SK-N-SH treated with all-trans-retinoic acid at 6 μM for 48 hours (cell line): ENCODE measurements around the gene ADI1.
A peak's percentile ranks its signal among the peaks of the same experiment; 100 is the strongest.

Experiments used
- ATAC-seq: fragments of 200-7000 bp; cut with Tn5 transposase; 3 replicates; pipeline ENCODE4 v1.9.1; 2020; ENCODE audit warnings: mild to moderate bottlenecking, moderate library complexity
- ARNTL ChIP-seq: fragments of 450-650 bp; formaldehyde crosslinking; IDR thresholded peaks from 2 replicates; pipeline ENCODE4 v1.5.0; 2020; ENCODE audit warnings: low read depth, mild to moderate bottlenecking, moderate library complexity, borderline replicate concordance
- BACH2 ChIP-seq: fragments of 250-450 bp; sonication (Bioruptor Pico); IDR thresholded peaks from 2 replicates; pipeline ENCODE4 v1.9.0; 2021; ENCODE audit warnings: mild to moderate bottlenecking, borderline replicate concordance
- CSDC2 ChIP-seq: fragments of 250-450 bp; sonication (Bioruptor Pico); IDR thresholded peaks from 2 replicates; pipeline ENCODE4 v1.5.0; 2020; ENCODE audit warnings: mild to moderate bottlenecking, moderate library complexity
- ESRRG ChIP-seq: fragments of 250-450 bp; sonication (Bioruptor Pico); IDR thresholded peaks from 2 replicates; pipeline ENCODE4 v1.6.1; 2021; ENCODE audit warnings: mild to moderate bottlenecking
- GLIS3 ChIP-seq: fragments of 250-450 bp; sonication (Bioruptor Pico); IDR thresholded peaks from 2 replicates; pipeline ENCODE4 v1.5.0; 2020; ENCODE audit warnings: mild to moderate bottlenecking, moderate library complexity
- OSR1 ChIP-seq: fragments of 250-450 bp; sonication (Bioruptor Pico); IDR thresholded peaks from 2 replicates; pipeline ENCODE4 v1.8.0; 2022; ENCODE audit warnings: moderate library complexity, mild to moderate bottlenecking, inconsistent platforms
- POU6F1 ChIP-seq: fragments of 250-450 bp; sonication (Bioruptor Pico); IDR thresholded peaks from 2 replicates; pipeline ENCODE4 v1.8.0; 2021; ENCODE audit warnings: low read depth, mild to moderate bottlenecking, moderate library complexity, borderline replicate concordance
- RARB ChIP-seq: fragments of 250-450 bp; sonication (Bioruptor Pico); IDR thresholded peaks from 2 replicates; pipeline ENCODE4 v1.8.0; 2021; ENCODE audit warnings: mild to moderate bottlenecking, moderate library complexity
- SNAI2 ChIP-seq: fragments of 250-450 bp; sonication (Bioruptor Pico); IDR thresholded peaks from 2 replicates; pipeline ENCODE4 v1.5.0; 2020; ENCODE audit warnings: mild to moderate bottlenecking, moderate library complexity
- TOX ChIP-seq: fragments of 250-450 bp; sonication (Bioruptor Pico); IDR thresholded peaks from 2 replicates; pipeline ENCODE4 v1.8.0; 2021; ENCODE audit warnings: mild to moderate bottlenecking, moderate library complexity, borderline replicate concordance
- TSHZ2 ChIP-seq: fragments of 250-450 bp; sonication (Bioruptor Pico); IDR thresholded peaks from 2 replicates; pipeline ENCODE4 v1.5.0; 2020; ENCODE audit warnings: mild to moderate bottlenecking, moderate library complexity
- ZC3H10 ChIP-seq: fragments of 250-450 bp; sonication (Bioruptor Pico); IDR thresholded peaks from 2 replicates; pipeline ENCODE4 v1.5.1; 2021; ENCODE audit warnings: mild to moderate bottlenecking, moderate library complexity
- ZFP3 ChIP-seq: fragments of 250-450 bp; sonication (Bioruptor Pico); IDR thresholded peaks from 2 replicates; pipeline ENCODE4 v1.5.0; 2020; ENCODE audit warnings: mild to moderate bottlenecking, moderate library complexity
- ZFP30 ChIP-seq: fragments of 450-650 bp; formaldehyde crosslinking; IDR thresholded peaks from 2 replicates; pipeline ENCODE4 v1.5.0; 2022; ENCODE audit warnings: mild to moderate bottlenecking, moderate library complexity
- ZNF565 ChIP-seq: fragments of 450-650 bp; formaldehyde crosslinking; conservative IDR thresholded peaks from 2 replicates; pipeline ENCODE4 v1.5.0; 2020; ENCODE audit warnings: low read depth, mild to moderate bottlenecking, moderate library complexity
- ZNF70 ChIP-seq: fragments of 450-650 bp; formaldehyde crosslinking; IDR thresholded peaks from 2 replicates; pipeline ENCODE4 v1.5.0; 2020; ENCODE audit warnings: mild to moderate bottlenecking, moderate library complexity
- ZNF8 ChIP-seq: fragments of 450-650 bp; formaldehyde crosslinking; IDR thresholded peaks from 2 replicates; pipeline ENCODE4 v1.5.0; 2020; ENCODE audit warnings: mild to moderate bottlenecking, moderate library complexity
- TF ChIP-seq, protein P1 (sequence below): fragments of 250-450 bp; sonication (Bioruptor Pico); IDR thresholded peaks from 2 replicates; pipeline ENCODE4 v1.5.1; 2021; ENCODE audit warnings: mild to moderate bottlenecking, moderate library complexity
- TF ChIP-seq, protein P2 (sequence below): fragments of 250-450 bp; sonication (Bioruptor Pico); IDR thresholded peaks from 2 replicates; pipeline ENCODE4 v1.5.1; 2020; ENCODE audit warnings: low read depth, mild to moderate bottlenecking, moderate library complexity
- TF ChIP-seq, protein P3 (sequence below): fragments of 250-450 bp; sonication (Bioruptor Pico); IDR thresholded peaks from 2 replicates; pipeline ENCODE4 v1.8.0; 2020; ENCODE audit warnings: mild to moderate bottlenecking, moderate library complexity, borderline replicate concordance

ADI1 gene

GRCh38 chr2:3558205-3559014, 39.1 kb upstream of the ADI1 start, which contains the start of gene RNASEH1:
RNASEH1 (minus strand) TSS chr2:3558333; CDS start chr2:3558260, 73 bp downstream.
- ATAC-seq: peak; percentile 99
- TF ChIP-seq ZNF70 (CRISPR knock-in tag): 0 out of 2 replicates have a peak, but pooled peaks have one; percentile 21
- TF ChIP-seq ZNF8 (CRISPR knock-in tag): peak; percentile 40; the same call in 1 of the 2 replicates
- peak; percentile 89 for TF ChIP-seq CSDC2 (CRISPR knock-in tag)
- TF ChIP-seq SNAI2 (CRISPR knock-in tag): 0 out of 2 replicates have a peak, but pooled peaks have one; percentile 35
- TF ChIP-seq, protein P1, sequence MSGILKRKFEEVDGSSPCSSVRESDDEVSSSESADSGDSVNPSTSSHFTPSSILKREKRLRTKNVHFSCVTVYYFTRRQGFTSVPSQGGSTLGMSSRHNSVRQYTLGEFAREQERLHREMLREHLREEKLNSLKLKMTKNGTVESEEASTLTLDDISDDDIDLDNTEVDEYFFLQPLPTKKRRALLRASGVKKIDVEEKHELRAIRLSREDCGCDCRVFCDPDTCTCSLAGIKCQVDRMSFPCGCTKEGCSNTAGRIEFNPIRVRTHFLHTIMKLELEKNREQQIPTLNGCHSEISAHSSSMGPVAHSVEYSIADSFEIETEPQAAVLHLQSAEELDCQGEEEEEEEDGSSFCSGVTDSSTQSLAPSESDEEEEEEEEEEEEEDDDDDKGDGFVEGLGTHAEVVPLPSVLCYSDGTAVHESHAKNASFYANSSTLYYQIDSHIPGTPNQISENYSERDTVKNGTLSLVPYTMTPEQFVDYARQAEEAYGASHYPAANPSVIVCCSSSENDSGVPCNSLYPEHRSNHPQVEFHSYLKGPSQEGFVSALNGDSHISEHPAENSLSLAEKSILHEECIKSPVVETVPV (CRISPR knock-in tag): peak; percentile 68; the same call in 1 of the 2 replicates
- TF ChIP-seq ESRRG (CRISPR knock-in tag): no peak
- TF ChIP-seq ZFP3 (CRISPR knock-in tag): peak; percentile 72; the same call in 1 of the 2 replicates
- TF ChIP-seq, protein P2, sequence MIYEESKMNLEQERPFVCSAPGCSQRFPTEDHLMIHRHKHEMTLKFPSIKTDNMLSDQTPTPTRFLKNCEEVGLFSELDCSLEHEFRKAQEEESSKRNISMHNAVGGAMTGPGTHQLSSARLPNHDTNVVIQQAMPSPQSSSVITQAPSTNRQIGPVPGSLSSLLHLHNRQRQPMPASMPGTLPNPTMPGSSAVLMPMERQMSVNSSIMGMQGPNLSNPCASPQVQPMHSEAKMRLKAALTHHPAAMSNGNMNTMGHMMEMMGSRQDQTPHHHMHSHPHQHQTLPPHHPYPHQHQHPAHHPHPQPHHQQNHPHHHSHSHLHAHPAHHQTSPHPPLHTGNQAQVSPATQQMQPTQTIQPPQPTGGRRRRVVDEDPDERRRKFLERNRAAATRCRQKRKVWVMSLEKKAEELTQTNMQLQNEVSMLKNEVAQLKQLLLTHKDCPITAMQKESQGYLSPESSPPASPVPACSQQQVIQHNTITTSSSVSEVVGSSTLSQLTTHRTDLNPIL (CRISPR knock-in tag): no peak
- peak; percentile 54; the same call in 1 of the 2 replicates for TF ChIP-seq ARNTL (CRISPR knock-in tag)
- 0 out of 2 replicates have a peak, but pooled peaks have one; percentile 27 for TF ChIP-seq ZNF565 (CRISPR knock-in tag)
- no peak for TF ChIP-seq TOX (CRISPR knock-in tag)
- TF ChIP-seq, protein P3, sequence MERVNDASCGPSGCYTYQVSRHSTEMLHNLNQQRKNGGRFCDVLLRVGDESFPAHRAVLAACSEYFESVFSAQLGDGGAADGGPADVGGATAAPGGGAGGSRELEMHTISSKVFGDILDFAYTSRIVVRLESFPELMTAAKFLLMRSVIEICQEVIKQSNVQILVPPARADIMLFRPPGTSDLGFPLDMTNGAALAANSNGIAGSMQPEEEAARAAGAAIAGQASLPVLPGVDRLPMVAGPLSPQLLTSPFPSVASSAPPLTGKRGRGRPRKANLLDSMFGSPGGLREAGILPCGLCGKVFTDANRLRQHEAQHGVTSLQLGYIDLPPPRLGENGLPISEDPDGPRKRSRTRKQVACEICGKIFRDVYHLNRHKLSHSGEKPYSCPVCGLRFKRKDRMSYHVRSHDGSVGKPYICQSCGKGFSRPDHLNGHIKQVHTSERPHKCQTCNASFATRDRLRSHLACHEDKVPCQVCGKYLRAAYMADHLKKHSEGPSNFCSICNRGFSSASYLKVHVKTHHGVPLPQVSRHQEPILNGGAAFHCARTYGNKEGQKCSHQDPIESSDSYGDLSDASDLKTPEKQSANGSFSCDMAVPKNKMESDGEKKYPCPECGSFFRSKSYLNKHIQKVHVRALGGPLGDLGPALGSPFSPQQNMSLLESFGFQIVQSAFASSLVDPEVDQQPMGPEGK (CRISPR knock-in tag): peak; percentile 73; the same call in 1 of the 2 replicates

DNA sequence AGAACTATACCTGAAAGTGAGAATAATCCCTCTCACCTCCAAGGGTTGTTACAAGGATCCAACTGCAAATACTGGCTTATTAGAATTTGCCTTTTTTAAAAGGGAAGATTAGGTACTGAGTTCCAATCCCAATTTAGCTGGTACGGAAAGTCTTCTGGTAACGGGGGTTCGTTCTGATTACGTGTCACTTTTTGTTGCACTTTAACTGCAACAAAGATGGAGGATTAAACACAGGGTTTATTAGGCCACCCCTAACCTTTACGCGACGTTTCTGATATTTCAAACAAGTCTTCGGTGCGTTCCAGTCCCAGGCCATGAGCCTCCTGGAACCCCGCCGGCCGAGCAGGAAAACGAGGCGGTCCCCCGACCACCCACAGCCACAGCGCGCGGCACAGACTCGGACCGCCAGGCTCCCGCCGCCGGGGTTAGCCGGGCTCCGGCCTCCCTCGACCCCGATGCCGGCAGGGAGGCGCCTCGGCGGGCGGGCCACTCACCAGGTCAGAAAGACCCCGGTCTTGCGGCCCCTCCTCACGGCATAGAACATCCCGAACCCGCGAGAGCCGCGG, 38.4 kb upstream of the ADI1 start:
- peak; percentile 35 for ATAC-seq
- no peak for TF ChIP-seq RARB
- TF ChIP-seq CSDC2 (CRISPR knock-in tag): peak; percentile 79; the same call in 1 of the 2 replicates
- TF ChIP-seq GLIS3 (CRISPR knock-in tag): 0 out of 2 replicates have a peak, but pooled peaks have one; percentile 49
- 0 out of 2 replicates have a peak, but pooled peaks have one; percentile 28 for TF ChIP-seq ZNF565 (CRISPR knock-in tag)

- no peak for ATAC-seq
- TF ChIP-seq RARB (no peak), ZFP3 (CRISPR knock-in tag) (no peak), GLIS3 (CRISPR knock-in tag) (no peak), TOX (CRISPR knock-in tag) (no peak), OSR1 (CRISPR knock-in tag) (no peak), ZNF70 (CRISPR knock-in tag) (no peak), ARNTL (CRISPR knock-in tag) (no peak), TSHZ2 (CRISPR knock-in tag) (no peak), ZNF8 (CRISPR knock-in tag) (no peak), ESRRG (CRISPR knock-in tag) (no peak), ZFP30 (no peak), POU6F1 (CRISPR knock-in tag) (no peak), BACH2 (CRISPR knock-in tag) (no peak), ZC3H10 (CRISPR knock-in tag) (no peak), CSDC2 (CRISPR knock-in tag) (no peak)
- TF ChIP-seq, protein P2 (CRISPR knock-in tag): no peak
- TF ChIP-seq, protein P3 (CRISPR knock-in tag): no peak
- TF ChIP-seq, all 23 proteins: peak for 0
Measured at GRCh38 chr2:3553946-3554345, 34.6 kb upstream of the ADI1 start.
